Muscle of leg (tissue), 11 donors: ENCODE data around the gene MBOAT1. TPM values are rescaled to one million over a fixed set of nuclear protein-coding genes. Genes with fewer than 3 reads are reported as not detected.

Source experiments
- DNase-seq: peaks from one replicate; pipeline ENCODE4 v3.0.0; 2013
- H3K27ac ChIP-seq: one replicate; pipeline ENCODE4 v1.5.1; 2013; ENCODE audit warnings: mild to moderate bottlenecking, low read length, control low read depth
- H3K27me3 ChIP-seq: one replicate; pipeline ENCODE4 v1.6.1; 2013; ENCODE audit warnings: low read length; ENCODE audit not compliant: control insufficient read depth, insufficient read depth
- H3K36me3 ChIP-seq: one replicate; pipeline ENCODE4 v1.6.1; 2013; ENCODE audit warnings: low read length; ENCODE audit not compliant: control insufficient read depth, insufficient read depth
- H3K4me1 ChIP-seq: one replicate; pipeline ENCODE4 v1.6.1; 2013; ENCODE audit warnings: low read length; ENCODE audit not compliant: control insufficient read depth, insufficient read depth
- H3K4me3 ChIP-seq: one replicate; pipeline ENCODE4 v1.5.1; 2013; ENCODE audit warnings: low read length, control low read depth
- H3K9me3 ChIP-seq: replicated peaks from 2 replicates; pipeline ENCODE4 v1.6.1; 2013; ENCODE audit warnings: low read depth, low read length; ENCODE audit not compliant: control insufficient read depth
- WGBS: methylation state at CpG from one replicate; pipeline ENCODE4 v1.1.5; 2013; ENCODE audit warnings: missing lambda C conversion rate; ENCODE audit not compliant: insufficient coverage; 5-methylcytosine and 5-hydroxymethylcytosine counted together
- polyA plus RNA-seq, 8 donors: library from polyadenylated mRNA; unstranded; fragments of 120-200 nt; gene quantifications; one replicate each; pipeline versions ENCODE4 v1.2.1 to v1.2.3, GENCODE V29; 2013; ENCODE audit warnings: inconsistent platforms in 1 of 8, low replicate concordance in 1 of 8; ENCODE audit not compliant: insufficient read length in 8 of 8, insufficient read depth in 1 of 8
- total RNA-seq: library from RNA; stranded (reverse); fragments of 120-200 nt; gene quantifications from one replicate; pipeline ENCODE4 v1.2.4, GENCODE V29; 2013

The MBOAT1 gene
- total and polyA plus RNA-seq, 9 donors: 3.5 to 6.1 (median 4.5) TPM

GRCh38 chr6:20217324-20217855 lies 5.1 kb upstream of the MBOAT1 start:
- H3K36me3 ChIP-seq: no peaks in the 10 kb centered on the region
- no CpG with 5 or more reads among the region's 5 CpGs for WGBS
- H3K4me1 ChIP-seq: peaks cover 9% of the 10 kb centered on the region
- H3K27ac ChIP-seq: no peak overlapping the region
- no peaks in the 10 kb centered on the region for H3K9me3 ChIP-seq
- peak; percentile 27 for DNase-seq
- no peak overlapping the region for H3K4me3 ChIP-seq
- H3K27me3 ChIP-seq: no peaks in the 10 kb centered on the region

GRCh38 chr6:20215310-20215709 lies 3.0 kb upstream of the MBOAT1 start:
- Histone ChIP-seq H3K27ac (no peak overlapping the region), H3K4me1 (peaks cover 16% of the 10 kb centered on the region)
- no peak for DNase-seq

GRCh38 chr6:20213271-20213798 lies 1.1 kb upstream of the MBOAT1 start:
- no peak for DNase-seq
- Histone ChIP-seq H3K27ac (peak overlapping the region; percentile 87), H3K4me1 (peaks cover 16% of the 10 kb centered on the region), H3K4me3 (peak overlapping the region; percentile 83), H3K27me3 (no peaks in the 10 kb centered on the region), H3K9me3 (no peaks in the 10 kb centered on the region), H3K36me3 (no peaks in the 10 kb centered on the region)
- WGBS: 37% methylated on average over 7 of the region's 9 CpGs

More at GRCh38 chr6:20215310-20215709, 3.0 kb upstream of the MBOAT1 start:
- no peaks in the 10 kb centered on the region for H3K27me3 ChIP-seq
- H3K4me3 ChIP-seq: no peak overlapping the region
- no peaks in the 10 kb centered on the region for H3K9me3 ChIP-seq
- H3K36me3 ChIP-seq: no peaks in the 10 kb centered on the region

GRCh38 chr6:20211941-20212391 lies 303 bp downstream of the MBOAT1 start:
- Histone ChIP-seq H3K36me3 (no peaks in the 10 kb centered on the region), H3K4me1 (peaks cover 16% of the 10 kb centered on the region), H3K4me3 (peak overlapping the region; percentile 83), H3K27ac (peak overlapping the region; percentile 87), H3K9me3 (no peaks in the 10 kb centered on the region), H3K27me3 (no peaks in the 10 kb centered on the region)
- WGBS: 0% methylated on average over 37 of the region's 37 CpGs
- peak; percentile 71 for DNase-seq

GRCh38 chr6:20211037-20211940 lies 980 bp downstream of the MBOAT1 start:
- Histone ChIP-seq H3K4me3 (peak overlapping the region; percentile 83), H3K27ac (no peak overlapping the region), H3K4me1 (peaks cover 16% of the 10 kb centered on the region)

GRCh38 chr6:20210158-20210557 lies 2.1 kb downstream of the MBOAT1 start:
- H3K36me3 ChIP-seq: no peaks in the 10 kb centered on the region
- H3K4me1 ChIP-seq: peaks cover 17% of the 10 kb centered on the region
- DNase-seq: no peak
- H3K27ac ChIP-seq: no peak overlapping the region
- H3K9me3 ChIP-seq: no peaks in the 10 kb centered on the region
- no peaks in the 10 kb centered on the region for H3K27me3 ChIP-seq
- whole genome bisulfite sequencing: no CpG with 5 or more reads among the region's 3 CpGs
- no peak overlapping the region for H3K4me3 ChIP-seq

More at GRCh38 chr6:20211037-20211940, 980 bp downstream of the MBOAT1 start:
- 15% methylated on average over 9 of the region's 17 CpGs for WGBS
- H3K36me3 ChIP-seq: no peaks in the 10 kb centered on the region
- no peaks in the 10 kb centered on the region for H3K27me3 ChIP-seq
- no peak for DNase-seq
- H3K9me3 ChIP-seq: no peaks in the 10 kb centered on the region

GRCh38 chr6:20208687-20209378 lies 3.4 kb downstream of the MBOAT1 start:
- H3K4me1 ChIP-seq: peaks cover 17% of the 10 kb centered on the region

GRCh38 chr6:20207088-20207418 lies 5.2 kb downstream of the MBOAT1 start:
- Histone ChIP-seq H3K27ac (no peak overlapping the region), H3K4me3 (no peak overlapping the region)
- 84% methylated on average over 4 of the region's 5 CpGs for WGBS

More at GRCh38 chr6:20208687-20209378, 3.4 kb downstream of the MBOAT1 start:
- Histone ChIP-seq H3K36me3 (no peaks in the 10 kb centered on the region), H3K27me3 (no peaks in the 10 kb centered on the region), H3K4me3 (no peak overlapping the region), H3K27ac (no peak overlapping the region), H3K9me3 (no peaks in the 10 kb centered on the region)
- 67% methylated on average over 1 of the region's 2 CpGs for WGBS
- DNase-seq: no peak

GRCh38 chr6:20205722-20206161 lies 6.5 kb downstream of the MBOAT1 start:
- H3K27me3 ChIP-seq: no peaks in the 10 kb centered on the region
- H3K9me3 ChIP-seq: no peaks in the 10 kb centered on the region
- peaks cover 5% of the 10 kb centered on the region for H3K4me1 ChIP-seq
- no peaks in the 10 kb centered on the region for H3K36me3 ChIP-seq
- no peak for DNase-seq
- H3K27ac ChIP-seq: no peak overlapping the region
- WGBS: 58% methylated on average over 6 of the region's 6 CpGs
- no peak overlapping the region for H3K4me3 ChIP-seq

More at GRCh38 chr6:20207088-20207418, 5.2 kb downstream of the MBOAT1 start:
- H3K36me3 ChIP-seq: no peaks in the 10 kb centered on the region
- no peaks in the 10 kb centered on the region for H3K9me3 ChIP-seq
- no peak for DNase-seq
- no peaks in the 10 kb centered on the region for H3K27me3 ChIP-seq
- H3K4me1 ChIP-seq: peaks cover 8% of the 10 kb centered on the region

- DNase-seq: no peak
- Histone ChIP-seq H3K27ac (no peak overlapping the region), H3K27me3 (no peaks in the 10 kb centered on the region), H3K4me3 (no peak overlapping the region), H3K4me1 (peaks cover 8% of the 10 kb centered on the region), H3K9me3 (no peaks in the 10 kb centered on the region), H3K36me3 (no peaks in the 10 kb centered on the region)
- WGBS: 77% methylated on average over 2 of the region's 4 CpGs
Observed at GRCh38 chr6:20204512-20204894, 7.8 kb downstream of the MBOAT1 start.
